Stimulated activated CD8-positive, alpha-beta memory T cell treated with anti-CD3 and anti-CD28 coated beads, Interleukin-2, amount 100 ng/mL, for 1 hour (primary cell): ENCODE results near the gene HUNK.
"Not testable (repeated sequence)": the region's sequence is repeated elsewhere in the genome, so short reads cannot be mapped to it uniquely, and the experiment has no call there.

ENCODE experiments used
- DNase-seq, 2 donors: peaks; one replicate each; pipeline ENCODE4 v3.0.0-alpha.2; 2020; ENCODE audit warnings: low read depth in 2 of 2

Gene HUNK

DNA sequence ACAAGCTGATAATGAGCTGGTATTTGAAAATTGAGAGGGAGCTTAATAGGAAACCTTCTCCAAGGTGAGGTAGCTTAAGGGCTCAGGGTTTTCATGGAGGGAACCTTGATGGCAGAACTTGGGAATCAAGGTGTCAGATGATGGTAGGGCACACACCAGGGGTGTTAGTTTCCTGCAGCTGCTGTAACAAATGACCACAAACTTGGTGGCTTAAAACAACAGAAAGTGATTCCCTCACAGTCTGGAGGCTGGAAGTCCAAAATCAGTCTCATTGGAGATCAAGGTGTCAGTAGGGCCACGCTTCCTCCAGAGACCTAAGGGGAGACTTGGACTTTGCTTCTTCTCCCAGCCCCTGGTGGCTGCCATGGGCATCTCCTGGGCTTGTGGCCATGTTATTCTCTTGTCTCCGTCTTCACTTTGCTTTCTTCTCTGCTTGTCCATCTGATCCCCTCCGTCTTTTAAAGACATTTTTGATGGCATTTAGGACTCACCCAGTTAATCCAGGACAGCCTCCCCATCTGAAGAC, 45.5 kb downstream of the HUNK start:
- no peak for DNase-seq

DNA sequence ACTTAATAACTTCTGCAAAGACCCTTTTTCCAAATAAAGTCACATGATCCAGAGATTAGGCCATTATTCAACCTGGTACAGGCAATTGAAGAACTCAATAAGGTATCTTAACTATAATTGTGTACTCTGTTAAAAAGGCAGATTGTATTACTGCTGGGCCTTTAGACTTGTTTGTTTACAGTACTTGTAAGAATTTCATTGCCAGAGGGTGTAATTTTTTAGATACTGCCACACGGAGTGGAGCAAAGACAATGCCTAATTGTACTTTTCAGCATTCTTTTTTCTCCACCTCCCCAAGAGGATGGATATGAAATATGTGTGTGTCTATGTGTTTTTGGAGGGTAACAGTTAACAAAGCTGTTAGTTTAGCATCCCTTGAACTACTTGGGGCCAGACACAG, 47.5 kb downstream of the HUNK start:
- DNase-seq: no peak

DNA sequence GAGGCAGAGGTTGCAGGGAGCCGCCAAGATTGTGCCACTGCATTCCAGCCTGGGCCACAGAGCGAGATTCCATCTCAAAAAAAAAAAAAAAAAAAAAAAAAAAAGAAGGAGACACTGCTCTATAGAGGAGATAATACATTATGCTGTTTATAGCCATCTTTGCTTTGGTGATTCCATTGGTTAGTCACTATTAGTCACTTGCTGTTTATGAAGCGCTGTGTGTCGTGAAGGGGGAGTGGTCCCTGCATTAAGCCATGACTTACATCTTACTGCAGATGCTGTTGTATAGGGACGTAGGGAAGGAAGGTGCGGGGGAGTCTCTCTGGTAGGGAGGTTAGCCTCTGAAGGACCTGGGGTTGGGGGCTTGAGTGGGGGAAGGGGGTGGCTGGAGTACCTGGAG, 48.3 kb downstream of the HUNK start:
- no peak for DNase-seq

DNA sequence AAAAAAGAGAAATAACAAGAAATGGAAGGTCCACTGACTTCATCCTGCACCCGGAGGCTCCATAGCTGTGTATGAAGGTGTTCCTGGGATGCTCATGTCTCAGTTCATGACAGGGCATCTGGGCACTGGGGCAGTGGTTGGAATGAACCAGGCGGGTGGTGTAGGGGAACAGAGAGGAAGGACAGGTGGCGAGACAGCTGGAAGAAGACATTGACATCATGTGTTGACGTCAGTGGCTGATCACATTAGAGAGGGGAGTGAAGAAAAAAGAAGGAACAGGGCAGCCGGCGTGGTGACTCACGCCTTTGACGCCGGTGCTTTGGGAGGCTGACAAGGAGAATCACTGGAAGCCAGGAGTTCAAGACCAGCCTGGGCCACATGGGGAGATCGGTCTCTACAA, 50.1 kb downstream of the HUNK start:
- DNase-seq: no peak

DNA sequence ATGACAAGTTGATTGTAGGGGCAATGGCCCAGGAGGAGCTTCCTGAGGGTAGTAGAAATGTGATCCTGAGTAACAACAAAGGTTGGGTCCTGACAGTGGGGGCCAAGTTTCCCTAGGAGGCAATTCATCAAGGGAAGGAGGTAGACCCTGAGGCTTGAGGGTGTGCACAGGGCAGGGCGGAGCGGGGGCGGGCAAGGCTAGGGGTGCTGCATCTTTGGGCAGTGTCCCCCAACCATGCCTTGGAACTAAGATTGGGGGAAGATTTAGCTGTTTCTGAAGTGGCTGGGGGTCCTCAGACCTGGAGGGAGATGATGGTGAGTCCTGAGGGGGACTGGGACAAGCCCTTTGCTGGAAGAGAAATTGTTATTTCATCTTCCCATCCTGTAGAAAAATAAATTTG, 50.9 kb downstream of the HUNK start:
- no peak for DNase-seq

DNA sequence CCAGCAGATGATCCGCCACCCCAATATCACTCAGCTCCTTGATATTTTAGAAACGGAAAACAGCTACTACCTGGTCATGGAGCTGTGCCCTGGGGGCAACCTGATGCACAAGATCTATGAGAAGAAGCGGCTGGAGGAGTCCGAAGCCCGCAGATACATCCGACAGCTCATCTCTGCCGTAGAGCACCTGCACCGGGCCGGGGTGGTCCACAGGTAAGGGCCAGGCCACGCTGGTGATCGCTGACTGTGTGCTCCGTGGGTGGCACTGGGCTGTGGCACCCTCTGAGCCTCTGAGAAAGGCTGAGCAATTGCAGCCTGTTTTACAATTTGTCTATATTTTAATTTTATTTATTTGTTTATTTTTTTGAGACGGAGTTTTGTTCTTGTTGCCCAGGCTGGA, 51.7 kb downstream of the HUNK start:
- DNase-seq: no peak

DNA sequence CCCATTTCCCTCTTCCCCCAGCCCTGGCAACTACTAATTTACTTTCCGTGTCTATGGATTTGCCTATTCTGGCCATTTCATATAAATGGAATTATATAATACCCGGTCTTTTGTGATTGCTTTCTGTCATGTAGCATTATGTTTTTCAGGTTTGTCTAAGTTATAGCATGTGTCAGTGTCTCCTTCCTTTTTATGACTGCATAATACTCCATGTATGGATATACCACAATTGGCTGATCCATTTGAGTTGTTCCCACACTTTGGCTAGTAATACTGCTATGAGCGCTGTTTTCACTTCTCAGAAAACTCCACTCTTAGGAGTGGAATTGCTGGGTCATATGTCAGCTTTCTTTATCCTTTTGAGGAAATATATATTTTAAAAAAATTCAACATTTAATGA, 53.7 kb downstream of the HUNK start:
- no peak for DNase-seq

DNA sequence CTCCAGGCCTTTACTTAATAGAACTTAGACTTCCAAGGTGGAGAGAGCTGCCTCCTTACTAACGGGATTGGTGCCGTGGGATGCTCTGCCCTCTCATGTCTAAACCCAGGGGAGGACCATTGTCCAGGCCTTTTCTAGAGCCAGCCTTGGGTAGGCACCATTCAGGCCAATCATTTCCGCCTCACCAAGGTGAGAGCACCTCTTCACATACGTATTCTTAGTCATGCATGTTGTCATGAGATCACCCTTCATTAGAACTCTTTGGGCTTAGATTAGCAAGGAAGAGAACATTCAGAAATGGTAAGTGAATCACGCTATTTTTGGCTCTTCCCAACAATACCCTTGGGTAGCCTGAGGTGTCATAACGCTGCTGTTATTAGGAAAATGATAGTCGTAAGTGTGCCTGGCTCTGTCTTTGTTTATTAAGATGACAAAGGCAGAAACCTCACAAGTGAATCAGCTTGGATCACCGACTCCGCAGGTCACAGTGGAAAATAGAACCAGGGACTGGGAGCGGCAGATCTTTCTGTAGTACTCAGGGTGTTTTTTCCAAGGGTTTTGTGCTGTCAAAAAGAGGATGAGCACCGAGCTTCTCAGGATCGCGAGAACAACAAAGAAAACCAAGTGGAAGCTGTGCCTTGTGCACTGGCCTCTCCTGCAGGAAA, 55.0 kb downstream of the HUNK start:
- DNase-seq: no peak

DNA sequence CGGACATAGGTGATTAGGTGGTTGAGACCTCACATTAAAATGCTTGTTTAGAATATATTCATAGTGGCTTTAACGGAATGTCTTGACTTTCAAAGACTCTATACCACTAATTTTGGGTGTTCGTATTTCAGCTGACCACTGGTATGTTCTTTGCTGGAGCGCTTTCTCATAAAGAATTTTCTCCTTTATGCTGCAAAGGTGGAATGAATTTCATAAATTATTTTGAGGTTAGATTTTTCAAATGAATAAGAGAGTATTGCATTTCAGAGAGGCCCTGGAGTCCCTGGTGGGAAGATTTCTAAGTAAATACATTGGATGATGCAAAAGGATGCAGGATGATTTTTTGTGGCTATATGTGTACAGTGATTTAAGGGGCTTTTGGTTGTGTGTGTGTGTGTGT, 55.8 kb downstream of the HUNK start:
- no peak for DNase-seq

DNA sequence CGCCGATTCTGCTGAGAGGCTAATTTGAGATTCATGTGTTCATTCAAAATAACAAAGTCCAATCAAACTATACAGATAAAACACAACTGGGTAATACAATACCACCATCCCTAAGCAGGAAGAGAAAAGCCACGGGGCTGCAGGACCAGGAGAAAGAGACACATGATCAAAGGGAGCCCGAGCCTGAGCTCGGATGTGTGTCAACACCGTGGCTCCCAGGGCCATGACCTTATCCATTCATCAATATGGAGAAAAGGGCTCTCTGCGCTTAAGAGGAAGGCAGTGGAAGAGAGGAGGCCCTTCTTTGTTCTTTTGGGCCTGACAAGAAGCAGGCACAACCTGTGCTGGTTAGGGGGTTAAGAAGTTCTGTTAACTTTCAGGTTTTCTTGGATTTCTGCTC, 56.7 kb downstream of the HUNK start:
- no peak for DNase-seq

DNA sequence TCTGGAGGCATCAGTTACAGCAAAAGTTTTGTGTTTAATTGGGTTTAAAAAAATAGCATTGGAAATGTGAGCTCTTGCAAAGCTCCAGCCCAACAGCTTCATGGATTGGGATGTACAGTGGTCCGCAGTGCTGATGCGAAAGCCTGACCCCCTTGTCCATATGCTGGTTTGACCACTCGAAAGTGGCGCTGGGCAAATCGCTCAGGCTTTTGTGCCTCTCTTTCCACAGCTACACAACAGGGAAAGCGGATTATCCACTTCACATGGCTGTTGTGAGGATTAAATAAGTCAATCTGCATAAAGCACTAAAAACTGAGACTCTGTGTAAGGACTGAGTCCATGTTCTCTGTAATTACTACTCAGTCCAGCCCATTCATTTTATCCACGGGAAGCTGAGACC, 57.2 kb downstream of the HUNK start:
- DNase-seq: no peak

DNA sequence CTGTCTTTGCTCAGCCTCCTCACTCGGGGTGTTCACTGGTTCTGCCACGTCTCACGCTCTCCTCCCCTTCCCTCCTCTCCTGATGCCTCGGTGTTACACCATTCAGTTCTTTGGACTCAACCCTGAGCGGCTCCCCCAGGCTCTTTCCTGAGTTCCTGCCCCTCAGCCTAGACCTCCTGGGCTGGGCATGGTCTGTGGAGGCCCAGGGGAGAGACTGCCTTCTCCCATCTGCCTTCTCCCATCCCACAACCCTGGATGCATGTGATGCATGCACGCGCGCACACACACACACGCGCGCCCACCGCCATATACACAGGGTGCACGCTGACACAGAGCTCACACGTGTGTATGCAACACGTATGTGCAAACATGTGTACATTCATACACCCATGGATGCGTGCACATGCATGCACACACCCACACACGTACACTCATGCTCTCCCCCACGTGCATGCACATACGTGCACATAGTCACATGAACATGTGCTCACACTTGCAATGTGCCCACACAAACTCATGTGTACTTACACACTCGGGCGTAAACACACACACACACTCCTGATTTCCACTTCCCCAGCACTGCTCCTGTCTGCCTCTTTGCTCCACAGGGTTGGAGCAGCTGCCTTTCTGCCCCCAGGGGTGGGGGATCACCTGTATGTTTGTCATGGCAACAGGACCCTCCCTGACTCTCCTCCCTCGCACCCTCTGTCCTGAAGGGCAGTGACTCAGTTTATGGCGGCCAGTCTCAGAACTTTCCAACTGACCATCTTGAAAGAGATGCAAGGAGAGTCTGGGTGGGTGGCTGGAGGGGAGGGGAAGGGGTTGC, 59.0 kb downstream of the HUNK start:
- DNase-seq: no peak

DNA sequence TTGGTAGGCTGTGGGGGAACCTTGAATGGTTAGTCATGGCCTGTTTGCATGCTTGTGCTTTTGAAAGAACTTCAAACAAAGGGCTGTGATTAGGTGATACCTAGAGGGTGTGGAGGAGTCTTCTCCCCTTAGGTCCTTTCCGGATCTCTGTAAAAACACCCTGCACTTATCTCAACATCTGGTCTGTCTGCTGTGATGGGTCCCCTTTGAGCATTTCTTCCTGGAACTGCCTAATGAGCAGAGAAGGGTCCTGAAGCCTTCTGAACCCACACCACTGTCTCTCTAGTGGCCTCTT, 59.6 kb downstream of the HUNK start:
- no peak for DNase-seq

DNA sequence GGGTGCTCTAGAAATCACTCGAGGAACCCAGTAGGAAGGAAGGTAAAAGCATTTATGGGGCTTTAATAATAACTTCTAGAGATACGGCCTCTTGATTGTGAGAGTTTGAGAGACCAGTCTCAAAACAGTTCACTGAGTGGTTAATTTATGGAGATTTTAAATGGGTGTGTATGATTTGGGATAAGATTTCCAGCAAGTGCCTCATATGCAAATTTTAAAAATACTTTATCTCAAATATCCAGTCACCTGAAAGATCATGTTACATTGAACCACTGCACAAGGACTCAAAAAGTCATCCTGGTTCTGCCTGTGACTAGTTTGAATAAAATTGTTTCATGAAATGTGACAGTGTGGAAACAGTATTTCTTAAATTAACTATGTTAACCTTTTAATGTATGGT, 64.5 kb downstream of the HUNK start:
- no peak for DNase-seq

DNA sequence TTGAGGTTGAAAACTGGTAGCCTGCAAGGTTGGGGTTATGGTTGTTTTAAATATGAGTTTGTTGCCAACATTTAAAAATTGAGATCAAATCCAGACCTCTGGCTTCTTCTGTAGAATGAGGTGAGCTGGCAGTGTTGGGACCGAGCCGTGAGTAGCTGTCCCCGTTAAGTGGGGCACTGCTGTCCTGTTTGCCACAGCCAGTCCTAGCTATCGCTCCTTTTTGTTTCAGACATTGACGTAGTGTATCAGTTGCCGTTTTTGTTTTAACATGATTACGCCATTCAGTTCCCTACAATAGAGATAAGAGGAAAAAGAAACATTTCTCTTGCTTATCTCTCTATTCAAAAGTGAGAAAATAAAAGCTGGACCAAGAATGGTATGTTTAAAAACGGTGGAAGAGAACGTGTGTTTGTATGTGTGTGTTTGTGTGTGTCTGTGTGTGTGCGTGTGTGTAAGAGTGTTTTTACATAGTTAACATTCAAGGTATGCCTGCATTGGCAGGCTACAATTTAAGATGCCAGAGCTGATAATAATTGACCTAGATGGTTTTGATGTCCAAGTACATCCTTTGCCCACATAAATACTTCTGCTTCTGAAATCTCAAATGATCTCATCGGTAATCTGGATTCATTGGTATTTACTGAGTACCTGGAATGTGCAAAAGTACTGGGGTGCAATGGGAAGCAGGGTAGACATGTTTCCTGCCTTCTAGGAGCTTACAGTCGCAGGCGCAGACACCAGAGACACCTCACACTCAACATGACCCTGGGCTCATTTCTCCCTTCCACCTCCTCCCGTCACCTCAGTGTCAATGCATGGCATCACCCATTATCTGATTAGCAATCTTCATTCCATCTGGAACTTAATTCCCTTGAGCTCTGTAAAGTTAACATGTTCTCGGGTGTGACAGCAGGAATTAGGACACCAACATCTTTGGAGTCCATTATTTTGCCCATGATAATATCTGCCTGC, 65.8 kb downstream of the HUNK start:
- DNase-seq: no peak

DNA sequence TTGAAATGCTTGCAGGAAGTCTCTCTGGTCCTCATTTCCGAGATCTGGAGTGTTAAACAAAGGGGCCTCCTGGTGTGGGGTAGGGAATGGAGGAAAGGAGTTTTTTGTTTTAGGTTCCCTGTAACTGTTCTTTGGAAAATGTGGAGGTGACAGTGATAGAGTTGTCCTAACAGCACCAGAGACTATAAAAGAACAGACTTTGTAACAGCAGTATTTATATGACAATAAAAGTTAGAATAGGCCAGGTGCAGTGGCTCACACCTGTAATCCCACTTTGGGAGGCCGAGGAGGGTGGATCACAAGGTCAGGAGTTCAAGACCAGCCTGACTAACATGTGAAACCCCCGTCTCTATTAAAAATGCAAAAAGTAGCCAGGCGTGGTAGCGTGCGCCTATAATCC, 68.9 kb downstream of the HUNK start:
- no peak for DNase-seq

DNA sequence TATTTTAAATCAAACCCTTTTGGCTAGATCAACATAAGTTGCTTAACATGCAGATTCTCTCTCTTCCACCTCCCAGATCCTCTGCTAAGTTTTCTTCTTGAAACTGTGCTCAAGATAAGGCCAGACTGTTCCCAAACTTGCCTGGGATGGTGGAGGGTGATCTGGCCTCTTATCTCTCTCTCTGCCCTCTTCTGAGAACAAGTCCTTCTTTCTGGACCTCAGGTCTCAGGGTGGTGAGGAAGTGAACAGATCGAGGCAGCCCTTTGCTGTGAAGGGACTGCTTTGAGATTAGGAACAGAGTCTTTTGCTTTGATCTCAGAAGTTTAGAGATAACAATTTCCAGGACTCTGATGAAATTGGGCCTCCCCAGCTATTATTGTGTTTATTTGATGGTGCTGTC, 70.7 kb downstream of the HUNK start:
- DNase-seq: no peak

DNA sequence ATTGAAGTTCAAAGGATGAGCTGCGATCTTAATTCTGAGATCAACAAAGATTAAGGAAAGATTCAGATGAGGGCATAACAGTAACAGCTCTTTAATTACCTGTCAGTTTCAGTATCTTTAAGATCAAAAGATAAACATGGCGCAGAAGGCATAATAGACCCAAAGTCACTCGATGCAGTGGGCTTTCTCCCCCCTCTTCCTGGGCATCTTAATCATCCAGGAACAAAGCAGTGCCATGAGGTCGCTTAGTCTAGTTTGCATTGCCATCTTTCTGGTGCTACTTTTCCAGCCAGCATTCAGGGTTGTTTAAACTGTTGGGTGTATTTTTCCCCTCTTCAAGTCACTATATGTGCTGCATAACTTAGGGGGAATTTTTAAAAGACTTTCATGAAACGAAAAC, 72.3 kb downstream of the HUNK start:
- DNase-seq: no peak

DNA sequence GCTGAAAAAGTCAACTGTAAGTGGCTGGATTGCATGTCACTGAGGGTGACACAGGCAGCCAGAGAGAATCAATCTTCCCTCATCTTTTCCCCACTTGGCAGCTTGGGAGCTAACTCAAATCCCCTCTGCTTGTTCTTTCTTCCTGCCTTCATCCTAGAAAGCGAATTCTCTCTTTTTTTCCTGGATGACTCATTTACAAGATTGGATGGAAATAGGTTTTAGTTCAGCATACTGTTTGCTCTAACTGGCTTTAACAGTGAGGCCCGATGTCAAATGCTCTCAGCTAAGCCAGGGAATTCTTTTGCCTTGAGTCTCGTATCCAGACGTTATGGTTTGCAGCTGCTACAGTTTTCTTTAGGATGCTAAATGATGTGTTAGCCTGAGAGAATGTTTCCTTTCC, 72.7 kb downstream of the HUNK start:
- DNase-seq: no peak

DNA sequence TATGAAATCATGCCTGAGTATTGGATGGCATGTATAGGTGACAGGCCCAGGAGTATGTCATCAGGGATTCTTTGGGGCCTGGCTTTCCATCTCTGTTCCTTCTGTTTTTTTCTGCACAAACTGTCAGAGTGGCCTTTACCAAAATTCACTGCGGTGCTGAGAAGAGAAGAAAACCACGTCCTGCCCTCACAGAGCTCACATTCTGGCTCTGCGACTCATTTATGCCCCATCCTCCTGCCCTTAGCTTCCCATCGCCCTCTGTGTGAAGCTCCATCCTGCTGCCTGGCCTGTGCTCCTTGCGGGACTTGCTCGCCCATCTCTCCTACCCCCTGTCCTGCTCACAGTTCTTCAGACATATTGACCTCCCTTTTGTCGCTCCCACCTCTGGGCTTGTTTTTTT, 73.4 kb downstream of the HUNK start:
- no peak for DNase-seq

DNA sequence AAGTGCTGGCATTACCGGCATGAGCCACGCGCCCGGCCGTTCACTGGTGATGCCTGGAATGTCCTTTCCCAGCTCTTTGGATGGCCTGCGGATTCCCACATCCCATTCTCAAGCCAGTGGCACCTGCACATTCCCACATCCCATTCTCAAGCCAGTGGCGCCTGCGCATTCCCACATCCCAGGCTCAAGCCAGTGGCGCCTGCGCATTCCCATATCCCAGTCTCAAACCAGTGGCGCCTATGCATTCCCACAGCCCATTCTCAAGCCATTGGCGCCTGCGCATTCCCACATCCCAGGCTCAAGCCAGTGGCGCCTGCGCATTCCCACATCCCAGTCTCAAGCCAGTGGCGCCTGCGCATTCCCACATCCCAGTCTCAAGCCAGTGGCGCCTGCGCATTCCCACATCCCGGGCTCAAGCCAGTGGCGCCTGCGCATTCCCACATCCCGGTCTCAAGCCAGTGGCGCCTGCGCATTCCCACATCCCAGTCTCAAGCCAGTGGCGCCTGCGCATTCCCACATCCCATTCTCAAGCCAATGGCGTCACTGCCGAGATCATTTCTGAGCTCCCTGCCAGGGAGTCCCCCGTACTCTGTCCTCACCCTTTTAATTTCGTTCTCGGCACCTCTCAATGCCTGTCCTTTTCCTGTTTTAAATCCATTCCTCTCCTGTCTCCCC, 74.2 kb downstream of the HUNK start:
- not testable (repeated sequence) for DNase-seq

DNA sequence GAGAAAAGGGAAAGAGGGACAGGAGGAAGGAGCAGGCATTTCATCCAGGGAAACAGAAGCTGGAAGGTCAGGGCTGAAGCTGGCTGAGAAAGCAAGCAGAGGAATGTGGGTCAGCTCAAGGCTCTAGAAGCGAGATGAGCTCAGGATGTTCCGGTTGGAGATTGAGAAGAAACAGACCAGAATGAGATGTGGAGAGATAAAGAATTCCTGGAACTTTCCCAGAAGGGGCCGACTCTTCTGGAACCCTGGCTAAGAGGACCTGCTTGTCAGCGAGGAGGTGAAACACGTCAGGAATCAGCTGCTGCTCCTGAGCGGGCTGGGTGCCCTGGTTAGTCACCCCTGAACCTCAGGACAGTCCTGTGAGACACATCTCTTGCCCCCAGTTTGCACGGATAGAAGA, 75.9 kb downstream of the HUNK start:
- DNase-seq: no peak
